ENCODE results near the gene RUNX2. TPM values are rescaled to one million over a fixed set of nuclear protein-coding genes. Genes with fewer than 3 reads are reported as not detected.
A peak's percentile ranks its signal among the peaks of the same experiment; 100 is the strongest.

The RUNX2 gene
- total RNA-seq, 1 experiment from 2014 or later = 7.0 TPM

DNA sequence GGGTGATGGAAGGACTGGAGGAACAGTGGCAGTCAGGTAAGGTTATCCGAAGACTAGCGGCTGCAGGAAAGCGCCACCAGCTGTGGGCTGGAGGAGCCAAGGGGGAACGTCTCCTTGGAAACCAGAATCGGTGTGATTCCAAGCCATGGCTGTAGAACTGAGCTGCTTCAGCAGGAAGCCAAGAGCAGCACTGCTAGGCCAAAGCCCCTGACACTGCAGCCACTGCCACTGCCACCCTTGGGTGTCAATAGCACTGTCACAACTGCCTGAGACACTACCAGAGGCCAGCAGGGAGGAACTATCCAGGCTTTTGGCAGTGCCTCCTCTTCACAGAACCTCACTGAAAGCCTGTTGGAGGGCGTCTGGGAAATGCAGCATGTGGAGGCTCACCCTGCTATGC is 339.2 kb downstream of the RUNX2 start:
- intact Hi-C loops (cut with micrococcal nuclease; ENCODE audit: unreplicated experiment) (no loop called here), in situ Hi-C loops (cut with HindIII; ENCODE audit: low pct_unique_long_range_greater_than_20kb, low sequenced_read_pairs) (no loop called here)
- H3K27me3 ChIP-seq (ENCODE audit: control insufficient read depth, insufficient read depth, low read length) = no peaks in the 10 kb centered on the region; the same call in 1 of the 2 replicates
- DNase-seq (ENCODE audit: low read depth, low spot score) = no peak
- BruUV-seq (replicated peaks) = no TSS peak
- peaks cover 2% of the 10 kb centered on the region; the same call in 1 of the 2 replicates for H3K4me1 ChIP-seq (ENCODE audit: control insufficient read depth, insufficient read depth, low read length)
- H3K36me3 ChIP-seq (ENCODE audit: control insufficient read depth, insufficient read depth, low read length) = no peaks in the 10 kb centered on the region
- TF ChIP-seq TCF7L2 (IDR thresholded peaks at IDR 0.05; ENCODE audit: low read depth, low read length) = no peak
- TF ChIP-seq, protein P1, sequence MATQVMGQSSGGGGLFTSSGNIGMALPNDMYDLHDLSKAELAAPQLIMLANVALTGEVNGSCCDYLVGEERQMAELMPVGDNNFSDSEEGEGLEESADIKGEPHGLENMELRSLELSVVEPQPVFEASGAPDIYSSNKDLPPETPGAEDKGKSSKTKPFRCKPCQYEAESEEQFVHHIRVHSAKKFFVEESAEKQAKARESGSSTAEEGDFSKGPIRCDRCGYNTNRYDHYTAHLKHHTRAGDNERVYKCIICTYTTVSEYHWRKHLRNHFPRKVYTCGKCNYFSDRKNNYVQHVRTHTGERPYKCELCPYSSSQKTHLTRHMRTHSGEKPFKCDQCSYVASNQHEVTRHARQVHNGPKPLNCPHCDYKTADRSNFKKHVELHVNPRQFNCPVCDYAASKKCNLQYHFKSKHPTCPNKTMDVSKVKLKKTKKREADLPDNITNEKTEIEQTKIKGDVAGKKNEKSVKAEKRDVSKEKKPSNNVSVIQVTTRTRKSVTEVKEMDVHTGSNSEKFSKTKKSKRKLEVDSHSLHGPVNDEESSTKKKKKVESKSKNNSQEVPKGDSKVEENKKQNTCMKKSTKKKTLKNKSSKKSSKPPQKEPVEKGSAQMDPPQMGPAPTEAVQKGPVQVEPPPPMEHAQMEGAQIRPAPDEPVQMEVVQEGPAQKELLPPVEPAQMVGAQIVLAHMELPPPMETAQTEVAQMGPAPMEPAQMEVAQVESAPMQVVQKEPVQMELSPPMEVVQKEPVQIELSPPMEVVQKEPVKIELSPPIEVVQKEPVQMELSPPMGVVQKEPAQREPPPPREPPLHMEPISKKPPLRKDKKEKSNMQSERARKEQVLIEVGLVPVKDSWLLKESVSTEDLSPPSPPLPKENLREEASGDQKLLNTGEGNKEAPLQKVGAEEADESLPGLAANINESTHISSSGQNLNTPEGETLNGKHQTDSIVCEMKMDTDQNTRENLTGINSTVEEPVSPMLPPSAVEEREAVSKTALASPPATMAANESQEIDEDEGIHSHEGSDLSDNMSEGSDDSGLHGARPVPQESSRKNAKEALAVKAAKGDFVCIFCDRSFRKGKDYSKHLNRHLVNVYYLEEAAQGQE (IDR thresholded peaks at IDR 0.05; ENCODE audit: insufficient read depth in 1 of 2, low read depth in 2 of 2, low read length in 1 of 2) = no peak
- TF ChIP-seq POLR2AphosphoS5 (IDR thresholded peaks at IDR 0.05; ENCODE audit: low read depth, low read length) = no peak
- TF ChIP-seq, protein P2, sequence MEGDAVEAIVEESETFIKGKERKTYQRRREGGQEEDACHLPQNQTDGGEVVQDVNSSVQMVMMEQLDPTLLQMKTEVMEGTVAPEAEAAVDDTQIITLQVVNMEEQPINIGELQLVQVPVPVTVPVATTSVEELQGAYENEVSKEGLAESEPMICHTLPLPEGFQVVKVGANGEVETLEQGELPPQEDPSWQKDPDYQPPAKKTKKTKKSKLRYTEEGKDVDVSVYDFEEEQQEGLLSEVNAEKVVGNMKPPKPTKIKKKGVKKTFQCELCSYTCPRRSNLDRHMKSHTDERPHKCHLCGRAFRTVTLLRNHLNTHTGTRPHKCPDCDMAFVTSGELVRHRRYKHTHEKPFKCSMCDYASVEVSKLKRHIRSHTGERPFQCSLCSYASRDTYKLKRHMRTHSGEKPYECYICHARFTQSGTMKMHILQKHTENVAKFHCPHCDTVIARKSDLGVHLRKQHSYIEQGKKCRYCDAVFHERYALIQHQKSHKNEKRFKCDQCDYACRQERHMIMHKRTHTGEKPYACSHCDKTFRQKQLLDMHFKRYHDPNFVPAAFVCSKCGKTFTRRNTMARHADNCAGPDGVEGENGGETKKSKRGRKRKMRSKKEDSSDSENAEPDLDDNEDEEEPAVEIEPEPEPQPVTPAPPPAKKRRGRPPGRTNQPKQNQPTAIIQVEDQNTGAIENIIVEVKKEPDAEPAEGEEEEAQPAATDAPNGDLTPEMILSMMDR (IDR thresholded peaks at IDR 0.05) = no peak
- TF ChIP-seq SIN3A (IDR thresholded peaks at IDR 0.05; ENCODE audit: borderline replicate concordance, insufficient read depth, low read depth, low read length) = no peak
- no peak overlapping the region for H3K27ac ChIP-seq (ENCODE audit: low read length)
- ChIA-PET CTCF (no interaction called here), POLR2A (no interaction called here)
- ATAC-seq = peak; percentile 39; the same call in 1 of the 2 replicates
- H3K4me3 ChIP-seq (ENCODE audit: low read depth in 2 of 2, low read length in 2 of 2) = no peak overlapping the region
- no peaks in the 10 kb centered on the region for H3K9me3 ChIP-seq (ENCODE audit: control insufficient read depth, insufficient read depth, low read depth, low read length)

DNA sequence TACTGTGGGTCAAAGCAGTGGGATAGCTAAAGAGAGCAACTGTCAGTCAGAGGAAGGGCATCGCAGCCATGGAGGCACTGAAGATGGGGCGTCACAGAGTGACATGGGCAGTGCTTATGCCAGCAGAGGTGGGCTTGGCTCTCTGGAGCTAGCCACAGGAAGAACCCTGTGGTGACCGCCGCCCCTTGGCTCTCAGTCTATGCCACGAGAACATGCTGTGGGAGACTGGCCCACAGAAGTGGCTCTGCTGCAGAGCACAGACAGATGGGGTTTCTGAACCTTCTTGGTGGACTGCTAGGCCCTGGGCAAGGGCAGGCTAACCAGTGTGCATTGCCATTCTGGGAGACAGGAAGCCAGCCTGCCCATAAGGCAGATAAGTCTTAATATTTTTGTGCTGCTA is 339.6 kb downstream of the RUNX2 start:
- Histone ChIP-seq H3K36me3 (ENCODE audit: control insufficient read depth, insufficient read depth, low read length) (no peaks in the 10 kb centered on the region), H3K4me3 (ENCODE audit: low read depth in 2 of 2, low read length in 2 of 2) (no peak overlapping the region), H3K27me3 (ENCODE audit: control insufficient read depth, insufficient read depth, low read length) (no peaks in the 10 kb centered on the region; the same call in 1 of the 2 replicates), H3K27ac (ENCODE audit: low read length) (no peak overlapping the region), H3K4me1 (ENCODE audit: control insufficient read depth, insufficient read depth, low read length) (peaks cover 2% of the 10 kb centered on the region; the same call in 1 of the 2 replicates), H3K9me3 (ENCODE audit: control insufficient read depth, insufficient read depth, low read depth, low read length) (no peaks in the 10 kb centered on the region)
- no peak for TF ChIP-seq TCF7L2 (IDR thresholded peaks at IDR 0.05; ENCODE audit: low read depth, low read length)
- TF ChIP-seq, protein P2 (IDR thresholded peaks at IDR 0.05) = no peak
- TF ChIP-seq, protein P1 (IDR thresholded peaks at IDR 0.05; ENCODE audit: insufficient read depth in 1 of 2, low read depth in 2 of 2, low read length in 1 of 2) = no peak
- no peak for TF ChIP-seq SIN3A (IDR thresholded peaks at IDR 0.05; ENCODE audit: borderline replicate concordance, insufficient read depth, low read depth, low read length)
- no peak for TF ChIP-seq POLR2AphosphoS5 (IDR thresholded peaks at IDR 0.05; ENCODE audit: low read depth, low read length)
- in situ Hi-C loops (cut with HindIII; ENCODE audit: low pct_unique_long_range_greater_than_20kb, low sequenced_read_pairs) (no loop called here), intact Hi-C loops (cut with micrococcal nuclease; ENCODE audit: unreplicated experiment) (no loop called here)
- no TSS peak for BruUV-seq (replicated peaks)
- ChIA-PET POLR2A (no interaction called here), CTCF (no interaction called here)
- no peak for DNase-seq (ENCODE audit: low read depth, low spot score)
- ATAC-seq = peak; percentile 45; the same call in 1 of the 2 replicates
